A673 (cell line): ENCODE results near the gene ANP32B. TPM values are rescaled to one million over a fixed set of nuclear protein-coding genes. Genes with fewer than 3 reads are reported as not detected.

Experiments
- BruUV-seq: library from RNA; stranded (reverse); fragments of 400-500 nt; replicated peaks from 2 replicates; lab custom pipeline; 2021; lab: Mats Ljungman, UMichigan
- CTCF ChIA-PET: fragments of 300-600 bp; sonication (Branson Sonifier 250); formaldehyde crosslinking; loops from one replicate; lab custom pipeline; 2022; ENCODE audit warnings: antibody characterized with exemption; lab: Charles Lee
- POLR2A ChIA-PET: fragments of 300-600 bp; sonication (Branson Sonifier 250); formaldehyde crosslinking; loops from one replicate; lab custom pipeline; 2022; ENCODE audit warnings: antibody characterized with exemption; ENCODE audit not compliant: low non-redundant PET; lab: Charles Lee
- DNase-seq: peaks from one replicate; pipeline ENCODE4 v3.0.0-alpha.2; 2015; ENCODE audit warnings: low spot score
- H3K27ac ChIP-seq: fragments of 200-600 bp; sonication (generic); 2 replicates; pipeline ENCODE4 v1.5.1; 2016; ENCODE audit warnings: mixed run types, low read depth, mild to moderate bottlenecking, mixed read lengths, antibody characterized with exemption, low read length; ENCODE audit not compliant: poor library complexity, severe bottlenecking
- H3K27me3 ChIP-seq: fragments of 200-600 bp; sonication (generic); replicated peaks from 2 replicates; pipeline ENCODE4 v1.6.1; 2017; ENCODE audit warnings: mixed run types, low read depth, mild to moderate bottlenecking, mixed read lengths, antibody characterized with exemption, low read length; ENCODE audit not compliant: insufficient read depth, poor library complexity
- H3K36me3 ChIP-seq: fragments of 200-600 bp; sonication (generic); 2 replicates; pipeline ENCODE4 v1.6.1; 2016; ENCODE audit warnings: mixed run types, mild to moderate bottlenecking, mixed read lengths, antibody characterized with exemption, low read length; ENCODE audit not compliant: insufficient read depth, poor library complexity, severe bottlenecking
- H3K4me1 ChIP-seq: fragments of 200-600 bp; sonication (generic); 2 replicates; pipeline ENCODE4 v1.6.1; 2017; ENCODE audit warnings: mixed run types, mild to moderate bottlenecking, mixed read lengths, antibody characterized with exemption, low read length; ENCODE audit not compliant: insufficient read depth, poor library complexity, severe bottlenecking
- H3K4me3 ChIP-seq: fragments of 200-600 bp; sonication (generic); 2 replicates; pipeline ENCODE4 v1.5.1; 2016; ENCODE audit warnings: low read depth, mixed run types, mild to moderate bottlenecking, mixed read lengths, low read length; ENCODE audit not compliant: poor library complexity, severe bottlenecking
- H3K9me3 ChIP-seq: fragments of 200-600 bp; sonication (generic); 2 replicates; pipeline ENCODE4 v1.6.1; 2016; ENCODE audit warnings: mixed run types, low read depth, mild to moderate bottlenecking, mixed read lengths, antibody characterized with exemption, low read length; ENCODE audit not compliant: poor library complexity, severe bottlenecking
- CTCF ChIP-seq: fragments of 300-800, 200-600 bp; sonication (generic); conservative IDR thresholded peaks from 2 replicates; pipeline ENCODE4 v1.5.1; 2017; ENCODE audit warnings: low read depth, mild to moderate bottlenecking, antibody characterized with exemption, low read length, moderate library complexity, mixed read lengths
- EZH2 ChIP-seq: fragments of 200-600 bp; sonication (generic); IDR thresholded peaks from 2 replicates; pipeline ENCODE4 v1.6.1; 2017; ENCODE audit warnings: borderline replicate concordance, low read depth, mild to moderate bottlenecking, mixed read lengths, antibody characterized with exemption, low read length; ENCODE audit not compliant: poor library complexity, severe bottlenecking
- intact Hi-C: fragments of 100-400 bp; cut with micrococcal nuclease; formaldehyde crosslinking; loops from one replicate; pipeline ENCODE4 v1.10.0; 2022; ENCODE audit not compliant: unreplicated experiment
- total RNA-seq: library from RNA; stranded (reverse); gene quantifications from 2 replicates; pipeline ENCODE4 v1.2.3, GENCODE V29; 2021

The ANP32B gene
- total RNA-seq, 1 experiment from 2014 or later: 237 TPM

DNA sequence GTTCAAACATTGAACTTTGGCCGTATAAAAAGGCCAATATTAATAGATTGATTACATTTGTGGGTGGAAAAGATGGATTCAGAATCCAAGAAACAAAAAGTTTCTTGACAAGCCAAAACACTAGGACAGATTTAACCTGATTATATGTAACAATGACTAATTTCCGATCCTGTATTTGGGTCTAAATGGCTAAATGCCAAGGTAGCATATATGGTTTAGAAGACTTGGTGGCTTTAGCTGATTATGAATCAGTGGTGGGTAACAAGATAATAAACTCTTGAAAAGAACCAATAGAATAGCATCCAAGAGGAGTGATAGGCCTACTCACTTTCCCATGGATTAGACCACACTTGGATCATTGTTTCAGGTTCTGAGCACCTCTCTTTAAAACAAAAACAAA is 21.8 kb upstream of the ANP32B start:
- TF ChIP-seq CTCF: no peak
- TF ChIP-seq EZH2: no peak
- H3K9me3 ChIP-seq: no peaks in the 10 kb centered on the region
- H3K4me1 ChIP-seq: no peaks in the 10 kb centered on the region
- H3K27ac ChIP-seq: no peak overlapping the region
- no peak for DNase-seq
- intact Hi-C loops: no loop called here
- H3K36me3 ChIP-seq: no peaks in the 10 kb centered on the region
- H3K27me3 ChIP-seq: peaks cover 20% of the 10 kb centered on the region
- no TSS peak for BruUV-seq
- H3K4me3 ChIP-seq: no peak overlapping the region
- CTCF ChIA-PET: no interaction called here
- POLR2A ChIA-PET: interaction anchor here (0.6 kb wide), 1 partner anchor 39 kb away, joined by 12 read pairs; the partner anchor contains the start of gene TRMO

GRCh38 chr9:97962136-97962535 is 21.0 kb upstream of the ANP32B start:
- no peaks in the 10 kb centered on the region for H3K9me3 ChIP-seq
- H3K4me3 ChIP-seq: no peak overlapping the region
- intact Hi-C loops: no loop called here
- no peak for DNase-seq
- peaks cover 20% of the 10 kb centered on the region for H3K27me3 ChIP-seq
- BruUV-seq: no TSS peak
- ChIA-PET POLR2A (interaction anchor here (0.6 kb wide), 1 partner anchor 40 kb away, joined by 12 read pairs; the partner anchor contains the start of gene TRMO), CTCF (no interaction called here)
- no peak overlapping the region for H3K27ac ChIP-seq
- no peak for TF ChIP-seq CTCF
- H3K4me1 ChIP-seq: no peaks in the 10 kb centered on the region
- no peaks in the 10 kb centered on the region for H3K36me3 ChIP-seq

DNA sequence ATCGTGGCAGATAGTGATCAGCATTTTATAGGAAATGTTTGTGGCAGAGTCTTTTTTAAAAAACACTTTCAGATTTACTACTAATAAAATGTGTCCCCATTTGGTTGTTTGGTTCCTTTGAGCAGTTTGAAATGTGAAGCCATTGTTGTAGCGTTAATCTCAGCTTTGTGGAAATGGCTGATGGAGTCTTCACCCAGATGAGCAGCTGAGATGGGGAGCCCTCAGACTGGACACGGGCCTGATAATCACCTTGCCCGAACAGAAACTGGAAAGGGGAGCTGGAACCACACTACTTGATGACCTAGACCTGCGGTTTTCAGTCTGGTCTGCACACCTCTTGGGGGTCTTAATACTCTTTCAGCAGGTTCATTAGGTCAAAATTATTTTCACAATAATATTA is 20.6 kb upstream of the ANP32B start:
- intact Hi-C loops: no loop called here
- no TSS peak for BruUV-seq
- no peak overlapping the region for H3K27ac ChIP-seq
- H3K27me3 ChIP-seq: peaks cover 20% of the 10 kb centered on the region
- no peak overlapping the region for H3K4me3 ChIP-seq
- DNase-seq: no peak
- TF ChIP-seq EZH2: no peak
- TF ChIP-seq CTCF: no peak
- H3K9me3 ChIP-seq: no peaks in the 10 kb centered on the region
- ChIA-PET POLR2A (no interaction called here), CTCF (no interaction called here)
- H3K4me1 ChIP-seq: no peaks in the 10 kb centered on the region
- H3K36me3 ChIP-seq: no peaks in the 10 kb centered on the region
